Esophagus mucosa (tissue), 1 donor: ENCODE results near the gene UBE3B. TPM values are rescaled to one million over a fixed set of nuclear protein-coding genes. Genes with fewer than 3 reads are reported as not detected.

Source experiments
- ATAC-seq: fragments of 200-7000 bp; cut with Tn5 transposase; one replicate; pipeline ENCODE4 v1.9.1; 2020
- total RNA-seq: library from RNA; stranded (reverse); gene quantifications from one replicate; pipeline ENCODE4 v1.2.4, GENCODE V29; 2023
- donor health status: DM: yes; HTN: yes; CAD: no.

UBE3B gene
- total RNA-seq, 1 donor from 2014 or later = 29.6 TPM

DNA sequence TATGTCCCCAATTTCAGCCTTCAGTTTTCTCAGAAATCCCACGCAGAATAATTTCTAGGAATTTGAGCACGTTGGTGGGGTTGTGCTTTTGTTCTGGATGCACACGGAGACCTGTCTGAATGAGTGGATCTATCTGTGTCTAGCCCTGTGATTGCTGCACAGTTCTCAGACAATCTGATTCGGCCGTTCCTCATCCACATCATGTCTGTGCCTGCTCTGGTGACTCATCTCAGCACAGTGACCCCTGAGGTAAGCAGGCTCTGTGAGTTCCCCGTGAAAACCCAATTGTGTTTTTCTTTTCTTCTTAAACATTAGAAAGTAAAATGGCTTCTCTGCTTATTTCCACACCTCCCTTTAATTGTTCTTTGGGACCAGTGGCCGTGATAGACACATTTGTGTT is 20.2 kb downstream of the UBE3B start:
- peak; percentile 84 for ATAC-seq

DNA sequence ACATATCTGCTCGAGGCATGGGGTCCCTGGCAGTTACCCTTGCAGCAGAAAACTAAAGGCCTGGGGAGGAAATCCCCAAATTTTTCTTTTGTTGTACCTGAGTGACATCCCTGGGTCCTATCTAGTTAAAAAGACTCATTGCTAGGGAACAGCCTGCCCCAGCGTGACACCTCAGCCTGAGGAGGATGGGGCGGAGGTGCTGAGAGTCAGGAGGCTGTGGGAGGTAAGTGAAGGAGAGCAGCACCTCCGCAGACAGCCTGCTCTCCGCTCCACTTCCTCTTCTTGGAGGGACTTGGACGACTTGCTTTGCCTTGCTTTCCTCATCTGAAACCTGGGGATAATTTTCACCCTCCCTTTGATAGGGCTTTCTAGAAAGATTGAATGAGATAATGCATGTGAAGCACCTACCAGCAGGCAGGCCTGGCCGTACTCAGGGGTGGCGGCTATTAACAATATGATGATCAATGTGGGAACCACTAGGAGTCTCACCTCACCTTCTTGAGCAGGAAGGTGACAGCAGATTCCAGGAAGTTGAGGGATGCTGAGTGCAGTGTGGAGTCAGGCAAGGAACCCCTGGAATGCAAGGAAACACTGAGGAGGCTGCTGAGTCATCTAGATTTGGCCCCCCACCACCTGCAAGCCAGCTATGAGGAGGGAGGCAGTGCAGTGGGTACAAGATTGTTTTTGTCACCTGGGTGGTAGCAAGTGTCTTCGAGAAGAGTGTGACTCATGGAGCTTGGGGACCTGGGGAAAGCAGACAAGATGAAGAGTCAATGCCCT is 23.2 kb downstream of the UBE3B start:
- ATAC-seq = no peak

DNA sequence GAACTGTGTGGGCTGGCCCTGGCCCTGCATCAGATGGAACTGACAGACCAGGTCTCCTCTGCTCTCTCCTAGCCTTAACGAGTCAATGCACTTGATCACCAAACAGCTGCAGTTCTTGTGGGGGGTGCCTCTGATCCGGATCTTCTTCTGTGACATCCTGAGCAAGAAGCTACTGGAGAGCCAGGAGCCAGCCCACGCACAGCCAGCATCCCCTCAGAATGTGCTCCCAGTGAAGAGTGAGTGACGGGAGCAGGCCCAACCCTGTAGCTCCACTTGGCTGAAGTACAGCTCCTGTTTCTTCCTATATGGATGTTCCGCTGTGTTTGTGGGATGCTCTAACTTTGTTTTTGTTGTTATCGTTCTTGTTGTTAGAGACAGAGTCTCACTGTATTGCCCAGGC is 23.9 kb downstream of the UBE3B start:
- ATAC-seq = no peak

DNA sequence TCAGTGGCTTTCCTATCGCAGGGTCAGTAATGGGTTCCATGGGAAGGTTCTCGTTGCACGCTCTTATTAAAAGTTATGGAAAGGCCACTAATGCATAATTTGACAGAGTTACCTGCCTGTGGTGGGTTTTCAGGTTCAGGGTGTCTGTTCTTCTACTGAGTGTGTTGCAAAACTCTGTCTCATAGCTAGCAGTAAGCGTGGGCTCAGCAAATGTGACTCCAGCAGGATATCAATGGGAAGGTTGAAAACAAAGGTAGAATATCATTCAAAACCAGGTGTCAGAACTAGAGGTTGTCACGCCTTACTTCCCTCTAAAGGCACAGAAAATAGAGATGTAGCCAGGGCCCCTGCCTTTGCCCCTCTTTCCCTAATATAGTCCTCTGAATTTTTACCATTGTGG is 24.9 kb downstream of the UBE3B start:
- ATAC-seq = no peak

DNA sequence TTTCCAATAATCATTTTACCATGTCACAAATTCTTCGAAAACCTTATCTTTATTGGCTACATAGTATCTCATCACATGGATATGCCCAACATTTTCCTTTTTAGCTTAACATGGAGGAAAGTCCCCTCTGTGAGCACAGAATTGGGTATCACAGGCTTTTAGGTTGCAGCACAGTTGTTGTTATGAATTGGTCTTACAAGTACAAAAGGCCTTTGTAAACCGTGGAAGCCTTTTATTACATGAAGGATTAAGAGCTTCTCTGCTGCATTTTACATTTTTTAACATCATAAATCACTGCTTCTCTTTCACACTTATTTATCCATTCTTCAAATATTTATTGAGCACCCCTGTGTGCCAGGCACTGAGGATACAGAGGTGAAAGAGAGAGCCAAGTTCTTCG is 26.2 kb downstream of the UBE3B start:
- ATAC-seq = no peak

DNA sequence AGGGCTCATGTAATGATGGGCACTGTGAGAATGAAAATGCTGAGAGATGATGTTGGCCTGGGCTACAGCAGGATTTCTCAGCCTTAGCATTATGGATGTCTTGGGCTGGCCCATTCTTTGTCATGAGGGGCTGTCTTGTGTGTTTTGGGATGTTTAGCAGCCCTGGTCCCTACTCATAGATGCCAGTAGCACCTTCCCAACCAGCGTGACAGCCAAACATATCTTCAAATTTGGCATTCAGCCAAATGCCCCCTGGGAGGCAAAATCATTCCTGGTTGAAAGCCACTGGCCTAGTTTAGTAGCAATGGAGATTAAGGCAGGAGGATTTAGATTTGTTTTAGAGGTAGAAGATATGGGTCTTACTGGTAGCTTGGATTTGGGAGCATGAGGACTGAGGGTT is 26.6 kb downstream of the UBE3B start:
- no peak for ATAC-seq

DNA sequence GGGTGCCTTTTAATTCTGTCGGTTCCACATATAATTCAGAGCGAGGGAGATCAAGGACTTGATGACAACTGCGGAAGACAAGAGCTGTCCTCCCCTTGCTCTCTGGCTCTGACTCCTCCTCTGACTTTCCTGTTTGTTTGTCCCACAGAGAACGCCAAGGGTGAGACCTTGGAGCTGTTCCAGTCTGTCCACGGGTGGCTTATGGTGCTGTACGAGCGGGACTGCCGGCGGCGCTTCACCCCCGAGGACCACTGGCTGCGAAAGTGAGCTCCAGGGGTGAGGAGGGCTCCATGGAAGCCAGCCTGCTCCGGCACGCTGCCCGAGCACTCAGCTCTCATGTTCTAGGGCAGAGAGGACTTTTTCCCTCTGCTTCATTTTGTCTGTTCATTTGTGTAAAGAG is 32.8 kb downstream of the UBE3B start:
- no peak for ATAC-seq

DNA sequence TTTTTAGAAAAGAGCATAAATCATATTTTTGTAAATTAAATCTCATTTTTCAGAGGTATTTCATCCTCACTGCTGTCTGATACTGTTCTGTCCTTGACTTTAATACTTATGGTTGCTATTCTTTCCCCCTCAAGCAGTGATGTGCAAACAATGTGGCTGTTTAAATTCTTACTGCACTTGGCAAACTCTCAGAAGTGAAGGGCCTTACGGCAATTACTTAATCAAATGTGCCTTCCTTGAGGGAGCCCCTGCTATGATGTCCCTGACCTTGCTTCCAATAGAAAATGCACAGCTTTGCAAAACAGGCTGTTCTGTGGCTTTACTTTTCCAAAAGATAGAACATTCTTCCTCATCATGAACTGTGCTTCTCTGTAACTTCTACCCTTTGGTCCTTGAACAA is 35.2 kb downstream of the UBE3B start:
- no peak for ATAC-seq

DNA sequence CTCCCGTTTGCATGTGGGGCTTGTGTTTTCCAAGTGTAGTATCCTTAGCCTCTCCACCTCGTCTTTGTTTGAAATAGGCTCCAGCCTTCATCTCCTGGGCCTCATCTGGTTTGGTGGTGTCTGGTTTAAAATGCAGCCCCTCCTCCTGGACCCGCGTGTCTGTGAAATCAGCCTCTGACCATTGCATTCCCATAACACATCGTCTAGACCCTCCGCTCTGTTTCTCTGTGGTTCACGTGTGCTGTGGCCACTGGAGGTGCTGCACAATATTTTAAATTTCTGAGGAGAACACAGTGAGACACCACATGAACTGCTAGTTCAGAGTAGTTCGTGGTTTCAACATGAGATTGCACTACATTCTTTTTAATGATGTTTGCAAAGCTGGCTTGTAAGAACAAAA is 35.6 kb downstream of the UBE3B start:
- no peak for ATAC-seq

DNA sequence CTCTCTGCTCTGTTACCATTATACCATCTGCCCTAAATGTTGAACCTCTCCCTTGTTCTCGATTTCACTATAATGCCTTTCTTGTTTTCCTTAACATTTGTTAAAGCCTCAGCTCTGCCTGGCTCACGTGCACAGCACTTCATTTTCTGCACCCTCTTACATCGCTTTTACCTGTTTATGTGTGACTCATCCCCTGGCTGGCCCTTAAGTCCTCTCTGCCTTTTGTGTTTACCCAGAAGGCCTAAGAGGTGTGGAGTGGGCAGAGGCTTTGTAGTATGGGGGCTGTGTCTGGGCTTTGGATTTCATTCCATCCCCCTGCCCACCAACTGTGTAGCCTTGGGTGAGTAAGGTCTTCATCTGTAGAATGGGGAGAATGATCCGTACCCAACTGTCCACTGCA is 36.5 kb downstream of the UBE3B start:
- ATAC-seq = no peak

DNA sequence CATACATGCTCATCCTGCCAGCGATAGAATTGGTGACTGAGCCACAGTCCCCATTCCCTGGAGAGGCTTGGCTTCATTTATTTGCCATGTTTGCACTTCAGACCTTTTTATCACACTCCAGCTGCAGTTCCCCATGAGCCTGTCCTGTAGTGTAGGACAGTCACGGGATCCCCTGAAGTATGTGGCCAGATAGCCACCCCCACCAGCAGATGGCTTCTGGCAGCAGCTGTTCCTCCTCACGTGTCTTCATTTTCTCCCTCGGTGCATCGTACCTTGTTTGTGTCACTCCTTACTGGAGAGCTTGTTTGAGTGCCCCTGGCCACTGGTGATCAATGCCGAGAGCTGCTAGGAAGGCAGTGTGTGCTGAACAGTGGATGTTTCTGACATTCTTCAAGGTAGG is 40.2 kb downstream of the UBE3B start:
- ATAC-seq = no peak

DNA sequence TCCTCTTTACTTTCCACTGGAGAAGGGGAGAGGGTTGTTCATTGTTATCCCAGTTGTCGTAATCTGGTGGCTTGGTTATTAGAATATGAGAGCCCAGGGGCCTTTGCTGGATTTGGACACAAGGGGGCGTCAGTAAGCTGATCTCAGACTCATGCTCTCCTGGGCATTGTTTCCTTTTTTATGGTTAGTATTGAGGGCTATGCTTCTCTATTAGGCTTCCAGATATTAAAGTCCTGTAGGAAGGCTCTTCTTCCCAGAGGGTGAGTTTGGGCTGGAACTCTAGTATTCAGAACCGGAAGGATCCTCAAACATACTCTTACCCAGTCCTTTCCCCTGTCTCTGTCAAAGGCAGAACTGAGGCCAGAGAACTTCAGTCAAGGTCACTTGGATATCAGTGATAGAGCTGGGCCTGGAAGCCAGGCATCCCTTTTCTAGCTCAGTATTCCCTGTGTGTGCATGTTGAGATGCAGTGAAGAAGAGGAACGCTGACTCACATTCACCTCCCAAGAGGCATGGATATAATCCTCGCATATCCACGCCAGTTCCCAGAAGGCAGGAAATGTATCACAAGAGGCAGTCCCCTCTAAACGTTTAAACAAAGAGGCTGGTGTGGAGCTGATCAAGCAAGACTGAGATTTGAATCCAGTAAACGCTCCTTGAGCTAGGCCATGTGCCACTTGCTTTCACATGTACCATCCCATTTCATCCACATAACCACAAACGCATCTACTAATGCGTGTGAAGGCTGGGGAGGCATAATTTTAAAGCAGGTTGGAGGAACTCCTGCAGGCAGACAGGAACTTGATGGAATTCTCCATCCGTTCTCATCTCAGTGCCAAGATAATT is 41.6 kb downstream of the UBE3B start:
- ATAC-seq = peak; percentile 74

DNA sequence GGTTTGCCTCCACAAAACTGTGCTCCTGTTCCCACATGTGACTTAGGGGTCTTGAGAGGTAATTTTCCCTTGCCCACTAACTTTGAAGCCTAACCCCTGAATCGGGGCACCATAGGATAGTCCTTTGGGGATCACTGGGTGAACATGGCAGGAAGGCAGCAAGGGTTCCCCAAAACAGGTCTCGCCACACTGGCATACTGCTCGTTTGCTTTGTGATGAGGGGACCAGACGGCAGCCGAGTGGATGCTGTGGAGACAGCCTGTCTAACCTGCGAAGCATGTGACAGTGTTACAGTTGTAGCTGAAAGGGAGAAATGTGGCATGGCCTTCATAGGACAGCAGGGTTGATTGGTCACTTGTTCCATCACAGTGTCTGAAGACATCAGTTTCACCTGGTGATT is 42.4 kb downstream of the UBE3B start:
- ATAC-seq = no peak

DNA sequence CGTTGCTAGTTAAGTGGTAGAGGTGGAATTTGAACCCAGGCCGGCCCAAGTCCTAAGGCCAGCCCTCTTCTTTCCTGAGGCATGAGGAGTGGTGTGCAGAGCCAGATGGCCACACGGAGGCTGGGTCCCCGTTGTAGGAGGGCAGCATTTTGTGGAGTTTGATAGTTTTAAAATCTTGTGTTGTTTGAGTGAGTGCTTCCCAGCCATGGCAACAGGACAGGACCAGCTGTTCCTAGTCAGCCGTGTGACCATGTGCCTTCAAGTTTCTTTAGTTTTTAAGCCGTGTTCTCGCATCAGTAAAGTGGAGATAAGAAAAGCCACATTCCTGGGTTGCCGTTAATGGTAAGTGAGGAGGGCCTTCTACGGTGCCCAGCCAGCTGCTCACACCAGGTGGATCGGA is 44.4 kb downstream of the UBE3B start:
- ATAC-seq = no peak

DNA sequence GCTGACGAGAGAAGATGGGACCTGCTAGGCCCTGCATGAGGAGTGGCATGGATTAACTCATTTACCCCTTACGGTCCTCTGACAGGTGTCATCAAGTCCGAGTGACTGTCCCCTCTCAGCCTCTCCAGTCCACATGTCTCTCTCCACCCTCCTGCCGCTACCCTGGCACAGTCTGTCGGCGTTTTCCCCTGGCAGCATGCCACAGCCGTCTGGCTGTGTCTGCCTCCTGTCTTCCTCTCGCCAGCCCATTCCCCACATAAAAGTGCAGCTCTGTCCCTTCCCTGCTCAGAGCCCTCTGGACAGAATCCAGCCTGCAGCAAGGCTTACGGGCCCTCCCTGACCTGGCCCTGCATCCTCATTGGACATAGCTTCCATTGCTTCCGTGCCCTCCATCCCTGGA is 45.6 kb downstream of the UBE3B start:
- ATAC-seq = no peak

DNA sequence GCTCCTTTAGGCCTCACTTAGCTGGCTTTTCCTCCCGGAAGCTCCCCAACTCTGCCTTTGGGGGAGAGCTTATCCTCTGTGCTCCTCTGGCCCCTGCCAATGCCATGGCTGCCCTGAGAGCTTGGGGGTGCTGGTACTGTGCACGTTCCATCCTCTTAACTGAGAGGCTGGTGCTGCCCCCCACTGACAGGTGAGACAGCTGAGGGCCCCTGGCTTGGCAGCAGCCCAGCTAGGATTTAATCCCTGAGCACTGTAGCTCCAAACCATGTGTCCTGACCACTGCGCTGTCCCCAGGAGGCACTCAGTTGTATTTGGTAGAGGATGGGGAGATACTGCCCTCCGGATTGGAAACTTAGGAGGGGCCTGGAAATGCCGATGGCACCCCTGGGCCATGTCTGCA is 46.1 kb downstream of the UBE3B start:
- ATAC-seq = no peak

DNA sequence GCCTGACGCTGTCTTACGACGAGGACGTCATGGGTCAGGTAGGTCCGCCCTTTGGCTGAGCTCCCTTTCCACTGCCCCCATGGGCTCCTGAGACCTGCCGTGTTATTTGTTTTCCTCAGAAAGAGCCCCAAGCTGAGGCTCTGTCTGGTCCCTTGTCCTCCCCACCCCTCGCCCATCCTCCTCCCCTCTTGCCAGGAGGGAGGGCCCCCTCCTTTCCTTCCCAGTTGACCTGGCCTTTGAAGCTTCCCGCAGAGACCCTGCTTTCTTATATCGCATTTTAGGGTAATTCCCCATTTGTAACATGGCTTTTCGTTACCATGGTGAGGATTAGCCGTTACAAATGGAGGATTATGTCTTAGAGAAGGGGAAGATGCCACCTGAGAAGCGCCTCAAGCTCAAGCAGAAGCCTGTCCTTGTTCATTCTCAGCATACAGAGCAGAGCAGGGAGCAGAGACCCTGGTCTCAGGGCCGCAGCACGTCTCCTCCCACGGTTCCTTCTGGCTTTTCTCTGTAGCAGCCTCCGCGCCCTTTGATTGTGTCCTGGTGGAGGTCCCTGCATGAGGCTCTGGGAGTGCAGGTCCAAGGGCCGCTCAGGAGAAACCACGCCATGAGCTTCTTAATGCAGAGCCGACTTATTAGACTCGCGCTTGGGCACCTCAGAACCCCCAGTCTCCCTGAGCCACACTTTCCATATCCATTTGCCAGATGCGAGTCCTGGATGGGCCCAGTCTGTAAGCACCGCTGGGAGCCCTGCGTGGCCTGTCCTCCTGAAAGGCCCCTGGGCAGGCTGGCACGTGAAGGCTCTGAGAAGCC is 47.2 kb downstream of the UBE3B start:
- ATAC-seq = no peak

DNA sequence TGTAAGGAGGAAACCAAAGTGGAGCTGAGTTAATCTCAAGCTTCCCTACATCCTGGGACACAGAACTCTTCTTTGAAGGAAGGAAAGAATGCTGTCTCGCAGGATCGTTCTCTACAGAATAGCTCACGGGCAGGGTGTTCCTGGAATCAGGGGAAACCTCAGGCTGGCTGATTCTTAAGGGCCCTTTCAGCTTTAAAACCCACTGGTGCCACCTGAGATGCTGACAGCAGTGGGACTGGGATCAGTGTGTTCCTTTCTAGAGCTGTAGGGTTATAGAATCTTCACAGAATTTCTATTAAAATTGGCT is 47.8 kb downstream of the UBE3B start:
- ATAC-seq = no peak

DNA sequence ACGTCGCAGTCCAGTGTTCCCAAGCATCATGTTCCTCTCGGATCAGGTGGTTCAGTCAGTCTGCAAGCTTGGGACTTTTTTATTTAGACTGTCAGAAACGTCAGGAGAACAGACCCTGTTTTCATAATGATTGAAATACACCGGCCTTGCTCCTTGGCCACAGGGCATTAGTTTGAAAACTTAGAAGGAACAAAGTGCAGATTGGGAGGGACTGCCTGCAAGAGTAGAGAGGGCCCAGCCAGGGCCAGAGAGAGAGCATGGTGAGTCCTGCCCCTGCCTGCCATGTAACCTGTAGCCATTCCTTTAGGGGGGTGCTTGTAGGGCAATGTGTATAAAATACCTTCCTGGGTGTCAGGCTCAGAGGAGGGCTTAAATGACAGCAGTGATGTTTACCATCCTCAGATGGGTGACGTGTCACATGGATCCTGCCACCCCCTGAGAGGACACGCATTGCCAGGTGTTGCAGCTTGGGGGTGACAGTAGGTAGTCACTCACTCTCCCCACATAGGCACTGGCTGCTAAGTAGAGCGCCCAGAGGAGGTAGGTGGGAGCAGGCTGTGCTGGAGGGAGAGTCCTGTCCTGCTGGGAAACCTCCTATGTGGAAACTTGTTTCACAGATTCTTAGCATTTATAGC is 50.2 kb downstream of the UBE3B start:
- no peak for ATAC-seq

DNA sequence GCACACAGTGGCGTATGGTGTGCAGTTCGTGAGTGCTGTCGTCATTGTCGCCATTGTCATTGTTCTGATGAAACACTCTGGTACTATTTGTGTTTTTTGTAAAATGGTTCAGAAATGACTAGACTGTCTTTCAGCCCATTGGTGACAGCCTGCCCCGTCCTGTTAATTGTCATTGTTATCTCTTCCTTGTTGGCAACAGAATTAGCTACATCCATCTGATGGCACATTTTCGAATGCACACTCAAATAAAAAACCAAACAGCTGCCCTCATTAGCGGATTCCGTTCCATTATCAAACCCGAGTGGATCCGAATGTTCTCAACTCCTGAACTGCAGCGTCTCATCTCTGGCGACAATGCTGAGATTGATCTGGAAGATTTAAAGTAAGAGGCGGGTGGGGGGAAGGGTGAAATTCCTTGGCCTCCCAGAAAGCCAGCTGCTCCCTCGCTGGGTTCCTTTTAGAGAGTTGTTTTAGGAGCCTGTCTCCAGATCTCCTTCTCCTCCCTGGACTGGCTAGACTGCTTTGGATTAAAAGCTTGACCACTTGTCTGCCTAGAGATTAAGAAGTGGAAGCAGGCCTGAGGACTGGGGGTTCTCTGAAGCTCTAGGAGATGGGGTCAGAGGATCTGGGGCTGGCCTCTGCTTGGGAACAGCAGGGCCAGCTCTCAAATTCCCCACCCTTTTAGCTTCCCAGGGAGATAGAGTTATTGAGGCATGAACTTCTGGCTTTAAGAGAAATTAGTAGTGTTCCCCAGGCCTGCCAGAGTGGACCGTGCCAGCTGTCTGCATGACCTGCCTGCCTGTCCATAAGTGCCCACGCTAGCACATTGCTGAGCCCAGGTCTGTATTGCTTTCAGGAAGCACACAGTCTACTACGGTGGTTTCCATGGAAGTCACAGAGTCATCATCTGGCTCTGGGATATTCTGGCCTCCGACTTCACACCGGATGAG is 52.5 kb downstream of the UBE3B start:
- no peak for ATAC-seq

DNA sequence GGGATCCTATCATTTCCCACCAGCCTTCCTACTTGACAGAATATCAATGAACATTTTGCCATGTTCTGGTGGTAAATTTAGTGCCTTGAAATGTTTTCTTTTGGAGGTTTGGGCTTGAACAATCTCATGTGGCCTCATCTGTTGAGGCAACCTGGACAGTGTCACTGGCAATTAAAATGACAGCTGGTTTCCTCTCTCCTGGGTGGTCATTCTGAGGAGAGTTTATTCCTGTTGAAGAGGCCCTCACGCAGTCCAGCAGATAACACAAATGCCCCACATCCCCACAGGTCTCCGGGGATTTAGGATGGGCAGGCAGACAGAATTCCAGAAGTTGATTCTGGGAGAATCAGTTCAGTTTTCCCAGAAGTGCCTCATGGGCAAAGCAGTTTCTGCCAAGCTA is 54.0 kb downstream of the UBE3B start:
- ATAC-seq = no peak
